Effector memory CD4-positive, alpha-beta T cell (primary cell): ENCODE measurements around the gene UBE2U.

Experiments
- DNase-seq, 3 donors: peaks; one replicate each; pipeline ENCODE4 v3.0.0-alpha.2; 2020
- H3K27ac ChIP-seq: 2 replicates; pipeline ENCODE4 v1.7.0; 2013; ENCODE audit warnings: mild to moderate bottlenecking, low read length, moderate library complexity; ENCODE audit not compliant: insufficient read depth, poor library complexity, severe bottlenecking
- H3K27me3 ChIP-seq: replicated peaks from 2 replicates; pipeline ENCODE4 v1.7.0; 2013; ENCODE audit warnings: mild to moderate bottlenecking, low read length; ENCODE audit not compliant: insufficient read depth, control insufficient read depth, poor library complexity, severe bottlenecking
- H3K36me3 ChIP-seq: 2 replicates; pipeline ENCODE4 v1.7.0; 2013; ENCODE audit warnings: mild to moderate bottlenecking, low read length, moderate library complexity; ENCODE audit not compliant: control insufficient read depth, insufficient read depth
- H3K4me1 ChIP-seq: 2 replicates; pipeline ENCODE4 v1.7.0; 2013; ENCODE audit warnings: low read length, mild to moderate bottlenecking; ENCODE audit not compliant: control insufficient read depth, insufficient read depth, poor library complexity, severe bottlenecking
- H3K4me3 ChIP-seq: 2 replicates; pipeline ENCODE4 v1.7.0; 2013; ENCODE audit warnings: low read length, low read depth, mild to moderate bottlenecking; ENCODE audit not compliant: insufficient read depth, poor library complexity, severe bottlenecking
- H3K9me3 ChIP-seq: 2 replicates; pipeline ENCODE4 v1.7.0; 2013; ENCODE audit warnings: mild to moderate bottlenecking, low read length, moderate library complexity; ENCODE audit not compliant: control insufficient read depth

The UBE2U gene

GRCh38 chr1:64269558-64269884 is 66.1 kb downstream of the UBE2U start:
- Histone ChIP-seq H3K9me3 (no peaks in the 10 kb centered on the region), H3K4me1 (no peaks in the 10 kb centered on the region), H3K27ac (no peak overlapping the region), H3K36me3 (no peaks in the 10 kb centered on the region), H3K27me3 (no peaks in the 10 kb centered on the region), H3K4me3 (no peak overlapping the region)
- DNase-seq: no peak

GRCh38 chr1:64280001-64280400 is 76.6 kb downstream of the UBE2U start:
- no peaks in the 10 kb centered on the region for H3K9me3 ChIP-seq
- no peaks in the 10 kb centered on the region for H3K4me1 ChIP-seq
- no peak overlapping the region for H3K4me3 ChIP-seq
- H3K36me3 ChIP-seq: no peaks in the 10 kb centered on the region
- DNase-seq: no peak
- H3K27me3 ChIP-seq: no peaks in the 10 kb centered on the region
- H3K27ac ChIP-seq: no peak overlapping the region

GRCh38 chr1:64282351-64282750 is 78.9 kb downstream of the UBE2U start:
- Histone ChIP-seq H3K36me3 (no peaks in the 10 kb centered on the region), H3K9me3 (no peaks in the 10 kb centered on the region)

GRCh38 chr1:64287071-64287470 is 83.6 kb downstream of the UBE2U start:
- DNase-seq: no peak
- H3K27ac ChIP-seq: no peak overlapping the region
- no peaks in the 10 kb centered on the region for H3K27me3 ChIP-seq
- no peaks in the 10 kb centered on the region for H3K36me3 ChIP-seq
- H3K9me3 ChIP-seq: no peaks in the 10 kb centered on the region
- H3K4me1 ChIP-seq: no peaks in the 10 kb centered on the region
- no peak overlapping the region for H3K4me3 ChIP-seq

More at GRCh38 chr1:64282351-64282750, 78.9 kb downstream of the UBE2U start:
- Histone ChIP-seq H3K4me3 (no peak overlapping the region), H3K27me3 (no peaks in the 10 kb centered on the region), H3K4me1 (no peaks in the 10 kb centered on the region), H3K27ac (no peak overlapping the region)
- no peak for DNase-seq

- Histone ChIP-seq H3K9me3 (no peaks in the 10 kb centered on the region), H3K36me3 (no peaks in the 10 kb centered on the region), H3K27me3 (no peaks in the 10 kb centered on the region), H3K27ac (no peak overlapping the region), H3K4me3 (no peak overlapping the region), H3K4me1 (no peaks in the 10 kb centered on the region)
- DNase-seq: no peak
Measured at GRCh38 chr1:64290420-64290819, 87.0 kb downstream of the UBE2U start.

GRCh38 chr1:64291931-64292330 is 88.5 kb downstream of the UBE2U start:
- H3K4me3 ChIP-seq: no peak overlapping the region
- DNase-seq: no peak
- no peak overlapping the region for H3K27ac ChIP-seq
- no peaks in the 10 kb centered on the region for H3K27me3 ChIP-seq
- H3K36me3 ChIP-seq: no peaks in the 10 kb centered on the region
- H3K4me1 ChIP-seq: no peaks in the 10 kb centered on the region
- no peaks in the 10 kb centered on the region for H3K9me3 ChIP-seq

GRCh38 chr1:64292399-64292798 is 89.0 kb downstream of the UBE2U start:
- Histone ChIP-seq H3K27ac (no peak overlapping the region), H3K27me3 (no peaks in the 10 kb centered on the region)
- no peak for DNase-seq

GRCh38 chr1:64293820-64294219 is 90.4 kb downstream of the UBE2U start:
- no peaks in the 10 kb centered on the region for H3K9me3 ChIP-seq
- no peak for DNase-seq
- no peaks in the 10 kb centered on the region for H3K27me3 ChIP-seq

More at GRCh38 chr1:64292399-64292798, 89.0 kb downstream of the UBE2U start:
- Histone ChIP-seq H3K9me3 (no peaks in the 10 kb centered on the region), H3K4me1 (no peaks in the 10 kb centered on the region), H3K36me3 (no peaks in the 10 kb centered on the region), H3K4me3 (no peak overlapping the region)

GRCh38 chr1:64295136-64295535 is 91.7 kb downstream of the UBE2U start:
- no peak for DNase-seq

More at GRCh38 chr1:64293820-64294219, 90.4 kb downstream of the UBE2U start:
- H3K27ac ChIP-seq: no peak overlapping the region
- H3K4me1 ChIP-seq: no peaks in the 10 kb centered on the region
- no peak overlapping the region for H3K4me3 ChIP-seq
- H3K36me3 ChIP-seq: no peaks in the 10 kb centered on the region

GRCh38 chr1:64295561-64295960 is 92.1 kb downstream of the UBE2U start:
- no peak for DNase-seq
- Histone ChIP-seq H3K27me3 (no peaks in the 10 kb centered on the region), H3K4me3 (no peak overlapping the region), H3K9me3 (no peaks in the 10 kb centered on the region), H3K4me1 (no peaks in the 10 kb centered on the region), H3K27ac (no peak overlapping the region), H3K36me3 (no peaks in the 10 kb centered on the region)

More at GRCh38 chr1:64295136-64295535, 91.7 kb downstream of the UBE2U start:
- H3K36me3 ChIP-seq: no peaks in the 10 kb centered on the region
- no peaks in the 10 kb centered on the region for H3K9me3 ChIP-seq
- no peak overlapping the region for H3K4me3 ChIP-seq
- H3K27ac ChIP-seq: no peak overlapping the region
- H3K4me1 ChIP-seq: no peaks in the 10 kb centered on the region
- H3K27me3 ChIP-seq: no peaks in the 10 kb centered on the region

- no peak overlapping the region for H3K4me3 ChIP-seq
- H3K36me3 ChIP-seq: no peaks in the 10 kb centered on the region
- DNase-seq: no peak
- no peak overlapping the region for H3K27ac ChIP-seq
- no peaks in the 10 kb centered on the region for H3K9me3 ChIP-seq
- H3K4me1 ChIP-seq: no peaks in the 10 kb centered on the region
- H3K27me3 ChIP-seq: no peaks in the 10 kb centered on the region
Measured at GRCh38 chr1:64296459-64296858, 93.0 kb downstream of the UBE2U start.
